Ramos (cell line): ENCODE data around the gene LINC00305.

Experiments
- in situ Hi-C: fragments of 300-500 bp; cut with MboI; formaldehyde crosslinking; loops from one replicate; pipeline ENCODE4 v1.14.3; 2022; ENCODE audit warnings: low sequenced_read_pairs; ENCODE audit not compliant: unreplicated experiment

LINC00305 gene

GRCh38 chr18:64116571-64117175 lies 32.2 kb downstream of the LINC00305 start:
- in situ Hi-C loops, result no loop called here

GRCh38 chr18:64115881-64116280 lies 33.0 kb downstream of the LINC00305 start:
- in situ Hi-C loops, result no loop called here

GRCh38 chr18:64111950-64112349 lies 36.9 kb downstream of the LINC00305 start:
- in situ Hi-C loops, result no loop called here

GRCh38 chr18:64110692-64111480 lies 38.0 kb downstream of the LINC00305 start:
- in situ Hi-C loops, result no loop called here

GRCh38 chr18:64103986-64104385 lies 44.9 kb downstream of the LINC00305 start:
- in situ Hi-C loops, result no loop called here

GRCh38 chr18:64100116-64100922 lies 48.6 kb downstream of the LINC00305 start:
- in situ Hi-C loops, result no loop called here

GRCh38 chr18:64099244-64099643 lies 49.6 kb downstream of the LINC00305 start:
- in situ Hi-C loops, result no loop called here

- in situ Hi-C loops, result no loop called here
Measured at GRCh38 chr18:64097497-64097896, 51.4 kb downstream of the LINC00305 start.

- in situ Hi-C loops, result no loop called here
Measured at GRCh38 chr18:64095056-64095455, 53.8 kb downstream of the LINC00305 start.

- in situ Hi-C loops, result no loop called here
Measured at GRCh38 chr18:64094210-64094609, 54.7 kb downstream of the LINC00305 start.

GRCh38 chr18:64091526-64091925 lies 57.4 kb downstream of the LINC00305 start:
- in situ Hi-C loops, result no loop called here

GRCh38 chr18:64090876-64091275 lies 58.0 kb downstream of the LINC00305 start:
- in situ Hi-C loops, result no loop called here

- in situ Hi-C loops, result no loop called here
Measured at GRCh38 chr18:64083916-64084315, 65.0 kb downstream of the LINC00305 start.

GRCh38 chr18:64082513-64082912 lies 66.4 kb downstream of the LINC00305 start:
- in situ Hi-C loops, result no loop called here

- in situ Hi-C loops, result no loop called here
Measured at GRCh38 chr18:64082054-64082453, 66.8 kb downstream of the LINC00305 start.

GRCh38 chr18:64073971-64074370 lies 74.9 kb downstream of the LINC00305 start:
- in situ Hi-C loops, result no loop called here

- in situ Hi-C loops, result no loop called here
Measured at GRCh38 chr18:64055019-64055418, 93.9 kb downstream of the LINC00305 start.

GRCh38 chr18:64053246-64053645 lies 95.6 kb downstream of the LINC00305 start:
- in situ Hi-C loops, result no loop called here

GRCh38 chr18:64052772-64053171 lies 96.1 kb downstream of the LINC00305 start:
- in situ Hi-C loops, result no loop called here

- in situ Hi-C loops, result no loop called here
Measured at GRCh38 chr18:64044616-64045015, 104.3 kb downstream of the LINC00305 start.

- in situ Hi-C loops, result no loop called here
Measured at GRCh38 chr18:64042728-64043358, 106.0 kb downstream of the LINC00305 start.
